Measurements from ENCODE around the gene MYMK. TPM values are rescaled to one million over a fixed set of nuclear protein-coding genes. Genes with fewer than 3 reads are reported as not detected.

Gene MYMK
- total RNA-seq, 1 donor from 2014 or later: not detected

GRCh38 chr9:133468777-133469421 is 55.9 kb downstream of the MYMK start:
- DNase-seq (ENCODE audit: low spot score): no peak

- no peak for DNase-seq (ENCODE audit: low spot score)
Measured at GRCh38 chr9:133468374-133468773, 56.4 kb downstream of the MYMK start.

DNA sequence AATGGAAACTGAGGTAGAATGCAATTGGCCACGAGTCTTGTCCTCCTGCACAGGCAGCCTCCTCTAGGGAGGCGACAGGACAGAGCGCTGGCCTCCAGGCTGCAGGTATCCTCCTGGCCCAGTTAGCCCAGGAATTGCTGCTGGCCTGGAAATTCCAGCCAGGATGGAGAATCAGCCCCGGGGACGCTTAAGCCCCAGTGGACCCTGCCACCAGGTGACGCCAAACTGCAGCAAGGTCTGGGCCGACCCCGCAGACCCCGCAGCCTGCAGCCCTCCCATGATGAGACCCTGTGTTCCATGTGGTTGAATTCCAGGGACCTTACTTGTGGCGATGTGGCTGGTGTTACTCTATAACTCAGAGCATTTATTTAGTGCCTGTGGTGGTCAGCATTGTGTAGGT is 57.7 kb downstream of the MYMK start:
- DNase-seq (ENCODE audit: low spot score): no peak

- no peak for DNase-seq (ENCODE audit: low spot score)
Measured at GRCh38 chr9:133465984-133466383, 58.8 kb downstream of the MYMK start.

DNA sequence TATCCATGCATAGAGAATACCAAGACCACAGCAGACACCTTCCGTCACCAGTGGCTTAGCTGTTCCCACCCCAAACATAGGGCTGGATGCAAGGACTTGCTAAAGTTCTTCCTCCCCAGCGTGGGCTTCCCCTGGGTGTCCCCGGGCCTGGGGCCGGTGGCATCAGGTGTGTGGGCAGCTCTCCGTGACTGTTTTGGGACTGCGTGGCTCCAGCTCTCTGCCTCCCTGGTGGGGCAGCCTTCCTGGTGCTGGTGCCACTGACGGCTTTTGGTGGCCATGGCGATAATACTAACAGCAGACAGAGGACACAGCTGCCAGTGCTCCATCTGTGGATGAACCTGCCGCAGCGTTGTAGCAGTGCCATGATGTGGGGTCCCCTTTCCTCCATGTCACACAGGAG is 60.1 kb downstream of the MYMK start:
- DNase-seq (ENCODE audit: low spot score): no peak

Other genes with a start within 250 kb of the MYMK start
- 2.3 TPM for gene ABO, start 249.8 kb downstream of the MYMK start, total RNA-seq
- 15.8 TPM for gene SURF6, start 188.8 kb downstream of the MYMK start, total RNA-seq
- 25.6 TPM for gene MED22, start 176.8 kb downstream of the MYMK start, total RNA-seq
- gene RPL7A, start 176.7 kb downstream of the MYMK start, total RNA-seq: 1,535 TPM
- gene SURF1, start 168.5 kb downstream of the MYMK start, total RNA-seq: 30.8 TPM
- gene SURF2, start 168.4 kb downstream of the MYMK start, total RNA-seq: 13.5 TPM
- gene SURF4, start 148.9 kb downstream of the MYMK start, total RNA-seq: 211 TPM
- not detected for gene STKLD1, start 148.6 kb downstream of the MYMK start, total RNA-seq
- 13.1 TPM for gene REXO4, start 106.9 kb downstream of the MYMK start, total RNA-seq
- 0.64 TPM for gene ADAMTS13, start 102.6 kb downstream of the MYMK start, total RNA-seq
- gene CACFD1, start 65.0 kb downstream of the MYMK start, total RNA-seq: 9.3 TPM
- gene SLC2A6, start 45.9 kb downstream of the MYMK start, total RNA-seq: 3.9 TPM
- gene ADAMTSL2, start 9.7 kb upstream of the MYMK start, total RNA-seq: 2.5 TPM
- not detected for gene FAM163B, start 84.4 kb upstream of the MYMK start, total RNA-seq
- gene DBH, start 111.4 kb upstream of the MYMK start, total RNA-seq: not detected
- 0.87 TPM for gene SARDH, start 213.4 kb upstream of the MYMK start, total RNA-seq

Data from mesenteric fat pad (tissue), 1 donor.